Measurements from ENCODE around the gene PTPN23. TPM values are rescaled to one million over a fixed set of nuclear protein-coding genes. Genes with fewer than 3 reads are reported as not detected.

The PTPN23 gene
- total and polyA plus RNA-seq, 9 of the 15 experiments (the other 6 are each of a cell fraction or from before 2014, with no cell fraction given): 0.41 to 58.7 (median 7.2) TPM

- 0 out of 2 replicates have a peak, but pooled peaks have one; percentile 22 for TF ChIP-seq POLR2G (IDR thresholded peaks at IDR 0.05; ENCODE audit: low read depth, low read length)
- no peak for TF ChIP-seq PYGO2 (tag; IDR thresholded peaks at IDR 0.05)
- no peak for TF ChIP-seq TCF7L2 (IDR thresholded peaks at IDR 0.05; ENCODE audit: low read depth, low read length)
- TF ChIP-seq ZNF445 (CRISPR knock-in tag; IDR thresholded peaks at IDR 0.05; ENCODE audit: low read depth): no peak
- DNase-seq (ENCODE audit: extremely low read depth in 1 of 4, low spot score in 3 of 4) (peak in 1 of 4 experiments; percentile 5), FAIRE-seq (no peak), ATAC-seq (no peak)
- Histone ChIP-seq H3K79me2 (ENCODE audit: control insufficient read depth, insufficient read depth, low read length) (no peaks in the 10 kb centered on the region; the same call in 2 of the 3 replicates), H3K27me3 (ENCODE audit: control insufficient read depth in 2 of 2, insufficient read depth in 2 of 2, low read length in 2 of 2) (no peaks in the 10 kb centered on the region), H3K9ac (ENCODE audit: insufficient read depth in 1 of 2, low read depth in 2 of 2, low read length in 2 of 2) (peak overlapping the region in 1 of 2 experiments; percentile 47; a peak in 1 of 4 replicates), H3K4me1 (replicated peaks in 1 of 2; ENCODE audit: control insufficient read depth in 2 of 2, insufficient read depth in 2 of 2, low read length in 2 of 2) (no peaks in the 10 kb centered on the region), H3K36me3 (ENCODE audit: control insufficient read depth, insufficient read depth, low read length) (peaks cover 83% of the 10 kb centered on the region), H4K20me1 (replicated peaks; ENCODE audit: control insufficient read depth, insufficient read depth, low read length) (peaks cover 14% of the 10 kb centered on the region; the same call in 1 of the 2 replicates), H2AFZ (ENCODE audit: low read depth, low read length) (no peak overlapping the region), H3K9me3 (replicated peaks; ENCODE audit: control insufficient read depth, insufficient read depth, low read depth, low read length) (no peaks in the 10 kb centered on the region), H3K9me1 (ENCODE audit: control insufficient read depth, insufficient read depth, low read length) (no peaks in the 10 kb centered on the region), H3K4me3 (no peak overlapping the region), H3K4me2 (ENCODE audit: insufficient read depth, low read length) (no peak overlapping the region), H3K27ac (ENCODE audit: extremely low read depth, low read depth, low read length) (no peak overlapping the region)
- ChIA-PET POLR2A (interaction anchor here (0.8 to 1.2 kb wide), 2 partner anchors 9 to 15 kb away, joined by 3 to 5 read pairs; no protein-coding TSS in a partner anchor), CTCF (ENCODE audit: low intra/inter-chr PET ratio) (no interaction called here)
- no TSS peak for BruUV-seq (replicated peaks)
- intact Hi-C loops (cut with micrococcal nuclease): no loop called here
- in situ Hi-C loops (cut with MboI): no loop called here
- 87% methylated on average over 7 of the region's 7 CpGs for WGBS (ENCODE audit: insufficient coverage, low coverage, missing lambda C conversion rate)
These were observed 49.8 kb downstream of the PTPN23 start for GRCh38 chr3:47430606-47431005.

DNA sequence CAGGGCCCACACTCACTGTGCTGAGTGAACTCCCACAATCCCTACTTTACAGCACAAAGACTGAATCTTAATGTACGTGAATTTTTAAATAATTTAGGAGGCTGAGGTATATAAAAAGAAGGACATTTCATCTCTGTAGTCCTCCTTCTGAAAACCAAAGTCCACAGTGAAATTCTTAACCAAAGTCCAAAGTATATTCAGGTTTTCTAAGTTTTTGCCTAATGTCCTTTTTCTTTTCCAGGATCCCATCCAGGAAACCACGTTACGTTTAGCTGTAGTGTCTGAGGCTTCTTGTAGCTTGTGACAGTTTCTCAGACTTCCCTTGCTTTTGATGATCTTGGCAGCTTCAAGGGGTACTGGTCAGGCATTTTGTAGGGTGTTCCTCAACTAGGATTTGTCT lies 50.4 kb downstream of the PTPN23 start:
- no TSS peak for BruUV-seq (replicated peaks)
- Histone ChIP-seq H3K27me3 (ENCODE audit: control insufficient read depth in 2 of 2, insufficient read depth in 2 of 2, low read length in 2 of 2) (no peaks in the 10 kb centered on the region), H2AFZ (ENCODE audit: low read depth, low read length) (no peak overlapping the region), H3K27ac (ENCODE audit: extremely low read depth, low read depth, low read length) (no peak overlapping the region), H3K4me2 (ENCODE audit: insufficient read depth, low read length) (no peak overlapping the region), H3K9me3 (replicated peaks; ENCODE audit: control insufficient read depth, insufficient read depth, low read depth, low read length) (no peaks in the 10 kb centered on the region), H3K9ac (ENCODE audit: insufficient read depth in 1 of 2, low read depth in 2 of 2, low read length in 2 of 2) (no peak overlapping the region), H3K79me2 (ENCODE audit: control insufficient read depth, insufficient read depth, low read length) (no peaks in the 10 kb centered on the region; the same call in 2 of the 3 replicates), H3K9me1 (ENCODE audit: control insufficient read depth, insufficient read depth, low read length) (no peaks in the 10 kb centered on the region), H3K4me3 (no peak overlapping the region), H3K4me1 (replicated peaks in 1 of 2; ENCODE audit: control insufficient read depth in 2 of 2, insufficient read depth in 2 of 2, low read length in 2 of 2) (no peaks in the 10 kb centered on the region), H3K36me3 (ENCODE audit: control insufficient read depth, insufficient read depth, low read length) (peaks cover 83% of the 10 kb centered on the region), H4K20me1 (replicated peaks; ENCODE audit: control insufficient read depth, insufficient read depth, low read length) (peaks cover 14% of the 10 kb centered on the region; the same call in 1 of the 2 replicates)
- ATAC-seq (no peak), FAIRE-seq (no peak), DNase-seq (ENCODE audit: extremely low read depth in 1 of 4, low spot score in 3 of 4) (no peak)
- in situ Hi-C loops (cut with MboI): no loop called here
- no peak for TF ChIP-seq NR2C1 (IDR thresholded peaks at IDR 0.05)
- no peak for TF ChIP-seq NR2C1 (tag; IDR thresholded peaks at IDR 0.05)
- no peak for TF ChIP-seq KDM1A (IDR thresholded peaks at IDR 0.05)
- TF ChIP-seq ZSCAN32 (CRISPR knock-in tag; IDR thresholded peaks at IDR 0.05): no peak
- TF ChIP-seq PCBP2 (IDR thresholded peaks at IDR 0.05; ENCODE audit: low read depth, low read length, poor library complexity, severe bottlenecking): no peak
- TF ChIP-seq STAG1 (CRISPR knock-in tag; IDR thresholded peaks at IDR 0.05; ENCODE audit: borderline replicate concordance): no peak
- TF ChIP-seq CREBBP (IDR thresholded peaks at IDR 0.05; ENCODE audit: low read depth, low read length): no peak
- TF ChIP-seq RFX5 (IDR thresholded peaks at IDR 0.05; ENCODE audit: low read depth, low read length): no peak
- ChIA-PET POLR2A (interaction anchor here (0.6 kb wide), 1 partner anchor 56 kb away, joined by 3 read pairs; no protein-coding TSS in a partner anchor), CTCF (ENCODE audit: low intra/inter-chr PET ratio) (no interaction called here)
- WGBS (ENCODE audit: insufficient coverage, low coverage, missing lambda C conversion rate): 93% methylated on average over 3 of the region's 3 CpGs
- intact Hi-C loops (cut with micrococcal nuclease): no loop called here
